Gastroesophageal sphincter (tissue), 4 donors: ENCODE measurements around the gene CRYGD. TPM values are rescaled to one million over a fixed set of nuclear protein-coding genes. Genes with fewer than 3 reads are reported as not detected.
"Not testable (repeated sequence)": the region's sequence is repeated elsewhere in the genome, so short reads cannot be mapped to it uniquely, and the experiment has no call there.

Experiments used
- ATAC-seq: fragments of 150-250 bp; one replicate; pipeline ENCODE4 v1.9.1; 2016; ENCODE audit warnings: mild to moderate bottlenecking, moderate library complexity
- H3K27ac ChIP-seq, 4 donors: fragments of 200-600 bp; sonication (generic) in 3 of 4; 1 replicate in 3 of 4; 2 replicates in 1 of 4; pipeline ENCODE4 v1.5.1; 2016 to 2019
- H3K27me3 ChIP-seq: fragments of 200-600 bp; sonication (generic); one replicate; pipeline ENCODE4 v1.5.1; 2019
- H3K36me3 ChIP-seq, 2 donors: fragments of 200-600 bp; sonication (generic); one replicate each; pipeline ENCODE4 v1.5.1; 2019; ENCODE audit warnings: control low read depth in 1 of 2
- H3K4me1 ChIP-seq, 3 donors: fragments of 200-600 bp; sonication (generic); 1 replicate in 2 of 3; 2 replicates in 1 of 3; pipeline ENCODE4 v1.5.1; 2016 to 2019; ENCODE audit warnings: control low read depth in 2 of 3
- H3K4me3 ChIP-seq, 2 donors: fragments of 200-600 bp; sonication (generic); one replicate each; pipeline ENCODE4 v1.5.1; 2019; ENCODE audit warnings: mild to moderate bottlenecking in 1 of 2, moderate library complexity in 1 of 2
- H3K9me3 ChIP-seq, 3 donors: fragments of 200-600 bp; sonication (generic); one replicate each; pipeline ENCODE4 v1.5.1; 2017 to 2019; ENCODE audit warnings: control low read depth in 2 of 3
- CTCF ChIP-seq, 4 experiments: fragments of 200-600 bp in 2 of 4; fragments of 450-650 bp in 2 of 4; sonication (generic) in 1 of 4; IDR thresholded peaks; one replicate each; pipeline ENCODE4 v1.5.1; 2017 to 2019; ENCODE audit warnings: antibody characterized with exemption in 4 of 4, mild to moderate bottlenecking in 2 of 4, moderate library complexity in 2 of 4
- EP300 ChIP-seq: sonication (generic); formaldehyde crosslinking; IDR thresholded peaks from one replicate; pipeline ENCODE4 v1.6.1; 2017; ENCODE audit warnings: antibody characterized with exemption, mild to moderate bottlenecking
- POLR2A ChIP-seq, 2 donors: fragments of 450-650 bp; IDR thresholded peaks; one replicate each; pipeline ENCODE4 v1.6.1; 2017; ENCODE audit warnings: antibody characterized with exemption in 2 of 2, mild to moderate bottlenecking in 2 of 2, moderate library complexity in 1 of 2
- POLR2AphosphoS5 ChIP-seq: sonication (generic); formaldehyde crosslinking; IDR thresholded peaks from one replicate; pipeline ENCODE4 v1.6.1; 2017; ENCODE audit warnings: antibody characterized with exemption
- WGBS, 2 donors: methylation state at CpG; one replicate each; pipeline ENCODE4 v1.1.5; 2018; ENCODE audit warnings: low coverage in 1 of 2; 5-methylcytosine and 5-hydroxymethylcytosine counted together
- total RNA-seq, 4 donors: library from RNA; depleted of rRNA; stranded (reverse); fragments of >200 nt; gene quantifications; one replicate each; pipeline ENCODE4 v1.1.0, GENCODE V29; 2016

CRYGD gene
- total RNA-seq, 4 donors from 2014 or later = not detected

- Histone ChIP-seq H3K4me1 (peaks cover 0 to 8% (median 4%) of the 10 kb centered on the region in 3 donors), H3K9me3 (no peaks in the 10 kb centered on the region), H3K27me3 (peaks cover 34% of the 10 kb centered on the region), H3K36me3 (no peaks in the 10 kb centered on the region), H3K27ac (no peak overlapping the region), H3K4me3 (no peak overlapping the region)
- no peak for TF ChIP-seq POLR2AphosphoS5
- no peak for TF ChIP-seq EP300
- ATAC-seq = no peak
- WGBS, 2 donors = 100% methylated on average over 1 of the region's 1 CpG
These were observed 2.1 kb downstream of the CRYGD start for GRCh38 chr2:208122248-208122647.

DNA sequence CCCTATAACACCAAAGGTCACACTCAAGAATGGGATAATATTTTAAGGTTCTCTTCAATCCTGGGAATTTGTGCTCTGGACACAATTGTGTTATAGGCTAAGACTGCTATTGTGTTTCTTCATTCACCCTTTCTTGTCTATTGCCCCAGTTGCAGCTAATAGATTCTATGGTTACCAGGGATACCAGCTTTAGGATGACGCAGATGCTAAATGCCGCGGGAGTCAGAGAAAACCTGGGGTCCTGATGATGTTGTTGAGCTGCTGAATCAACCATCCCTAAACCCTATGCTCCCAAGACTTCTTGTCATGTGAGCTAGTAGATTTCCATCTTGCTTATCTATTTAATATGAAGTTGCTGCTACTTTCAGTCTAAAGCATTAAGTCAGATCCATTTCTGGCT, 5.4 kb downstream of the CRYGD start:
- Histone ChIP-seq H3K9me3 (no peaks in the 10 kb centered on the region), H3K4me1 (peaks cover 0 to under 1% (median 0%) of the 10 kb centered on the region in 3 donors), H3K27me3 (peaks cover 17% of the 10 kb centered on the region), H3K27ac (no peak overlapping the region), H3K36me3 (no peaks in the 10 kb centered on the region), H3K4me3 (no peak overlapping the region)
- TF ChIP-seq POLR2A (IDR thresholded peaks at IDR 0.05) = no peak
- no peak for TF ChIP-seq EP300
- no peak for TF ChIP-seq CTCF (IDR thresholded peaks at IDR 0.05)
- WGBS, 2 donors = 80 to 93% methylated on average over 2 to 3 of the region's 3 CpGs
- no peak for ATAC-seq

GRCh38 chr2:208117390-208117789, 6.9 kb downstream of the CRYGD start:
- WGBS, 2 donors = 89 to 93% methylated on average over 6 to 10 of the region's 11 CpGs

GRCh38 chr2:208112969-208113368, 11.4 kb downstream of the CRYGD start:
- H3K27me3 ChIP-seq = peaks cover 43% of the 10 kb centered on the region
- no peak overlapping the region for H3K27ac ChIP-seq
- no peak overlapping the region for H3K4me3 ChIP-seq
- no peak for TF ChIP-seq POLR2AphosphoS5
- no peak for TF ChIP-seq CTCF (IDR thresholded peaks at IDR 0.05)
- TF ChIP-seq POLR2A (IDR thresholded peaks at IDR 0.05) = no peak
- no peak for TF ChIP-seq EP300
- no peaks in the 10 kb centered on the region for H3K4me1 ChIP-seq
- no peak for ATAC-seq
- 57 to 72% methylated on average over 4 to 7 of the region's 7 CpGs for WGBS, 2 donors
- H3K36me3 ChIP-seq = no peaks in the 10 kb centered on the region
- no peaks in the 10 kb centered on the region for H3K9me3 ChIP-seq

More at GRCh38 chr2:208117390-208117789, 6.9 kb downstream of the CRYGD start:
- H3K36me3 ChIP-seq, H3K4me3 ChIP-seq, H3K9me3 ChIP-seq, ATAC-seq, H3K4me1 ChIP-seq, H3K27ac ChIP-seq: not testable (repeated sequence)
- H3K27me3 ChIP-seq = peaks cover 20% of the 10 kb centered on the region

- ATAC-seq, H3K27ac ChIP-seq, H3K4me3 ChIP-seq, H3K9me3 ChIP-seq, H3K36me3 ChIP-seq, H3K4me1 ChIP-seq: not testable (repeated sequence)
- 0 to 24% methylated on average over 2 to 11 of the region's 36 CpGs for WGBS, 2 donors
- H3K27me3 ChIP-seq = peaks cover 43% of the 10 kb centered on the region
These were observed 12.0 kb downstream of the CRYGD start for GRCh38 chr2:208112273-208112745.

GRCh38 chr2:208103616-208104015, 20.7 kb downstream of the CRYGD start:
- 75 to 82% methylated on average over 2 to 3 of the region's 3 CpGs for WGBS, 2 donors

More at GRCh38 chr2:208103616-208104015, 20.7 kb downstream of the CRYGD start:
- no peaks in the 10 kb centered on the region for H3K9me3 ChIP-seq
- H3K4me1 ChIP-seq = peaks cover 0 to 7% (median 0%) of the 10 kb centered on the region in 3 donors
- no peak for ATAC-seq
- H3K4me3 ChIP-seq = no peak overlapping the region
- no peak overlapping the region for H3K27ac ChIP-seq
- no peak for TF ChIP-seq POLR2AphosphoS5
- TF ChIP-seq POLR2A (IDR thresholded peaks at IDR 0.05) = no peak
- no peak for TF ChIP-seq CTCF (IDR thresholded peaks at IDR 0.05)
- no peak for TF ChIP-seq EP300
- H3K36me3 ChIP-seq = no peaks in the 10 kb centered on the region
- peaks cover 16% of the 10 kb centered on the region for H3K27me3 ChIP-seq
